T47D (cell line): ENCODE measurements around the gene COA6.

Source experiments
- DNase-seq, 2 experiments: peaks; one replicate each; pipeline versions ENCODE4 v3.0.0 to v3.0.0-alpha.2; 2011 to 2012; ENCODE audit warnings: low read depth in 1 of 2, low spot score in 1 of 2
- JUND ChIP-seq: IDR thresholded peaks from 2 replicates; pipeline ENCODE4 v1.6.1; 2012; ENCODE audit warnings: low read depth
- in situ Hi-C: cut with HindIII; loops from 2 replicates; pipeline ENCODE4 v1.10.0; 2016; ENCODE audit warnings: low sequenced_read_pairs, low pct_unique_long_range_greater_than_20kb

The COA6 gene

GRCh38 chr1:234373064-234373958 lies at the start of gene COA6:
Gene COA6 (plus strand): TSS chr1:234373456. CDS start chr1:234373467, 11 bp downstream.
- TF ChIP-seq JUND: no peak
- in situ Hi-C loops: no loop called here
- DNase-seq: peak; percentile 81 to 97

- TF ChIP-seq JUND: no peak
These were observed 48.4 kb upstream of the COA6 start for GRCh38 chr1:234324821-234325220.

GRCh38 chr1:234325878-234326496 lies 47.3 kb upstream of the COA6 start:
- in situ Hi-C loops: no loop called here
- no peak for DNase-seq
- no peak for TF ChIP-seq JUND

More at GRCh38 chr1:234324821-234325220, 48.4 kb upstream of the COA6 start:
- in situ Hi-C loops: no loop called here
- no peak for DNase-seq

- peak; percentile 47 to 73 for DNase-seq
- in situ Hi-C loops: no loop called here
- no peak for TF ChIP-seq JUND
These were observed 46.5 kb upstream of the COA6 start for GRCh38 chr1:234326497-234327366.

GRCh38 chr1:234327577-234328164 lies 45.6 kb upstream of the COA6 start:
- in situ Hi-C loops: no loop called here
- TF ChIP-seq JUND: no peak
- no peak for DNase-seq

GRCh38 chr1:234330843-234331215 lies 42.4 kb upstream of the COA6 start:
- in situ Hi-C loops: no loop called here
- TF ChIP-seq JUND: no peak
- DNase-seq: no peak

- in situ Hi-C loops: no loop called here
- DNase-seq: no peak
- TF ChIP-seq JUND: no peak
These were observed 41.7 kb upstream of the COA6 start for GRCh38 chr1:234331507-234331906.

GRCh38 chr1:234336359-234336758 lies 36.9 kb upstream of the COA6 start:
- in situ Hi-C loops: no loop called here
- DNase-seq: no peak
- no peak for TF ChIP-seq JUND

- TF ChIP-seq JUND: no peak
- in situ Hi-C loops: no loop called here
- DNase-seq: no peak
These were observed 36.0 kb upstream of the COA6 start for GRCh38 chr1:234337233-234337632.

GRCh38 chr1:234340528-234340927 lies 32.7 kb upstream of the COA6 start:
- no peak for DNase-seq
- in situ Hi-C loops: no loop called here
- TF ChIP-seq JUND: no peak

- DNase-seq: no peak
- in situ Hi-C loops: no loop called here
- no peak for TF ChIP-seq JUND
These were observed 30.5 kb upstream of the COA6 start for GRCh38 chr1:234342774-234343173.

- DNase-seq: no peak
- no peak for TF ChIP-seq JUND
- in situ Hi-C loops: no loop called here
These were observed 28.0 kb upstream of the COA6 start for GRCh38 chr1:234345237-234345636.

GRCh38 chr1:234348964-234349363 lies 24.3 kb upstream of the COA6 start:
- TF ChIP-seq JUND: no peak
- in situ Hi-C loops: no loop called here
- no peak for DNase-seq
